Testis (tissue), 3 donors: Measurements from ENCODE around the gene AGAP1. TPM values are rescaled to one million over a fixed set of nuclear protein-coding genes. Genes with fewer than 3 reads are reported as not detected.

Source experiments
- DNase-seq: peaks from one replicate; pipeline ENCODE4 v3.0.0-alpha.2; 2019
- H3K27ac ChIP-seq, 2 donors: fragments of 200-600 bp; sonication (generic); one replicate each; pipeline ENCODE4 v1.5.1; 2019
- H3K27me3 ChIP-seq: fragments of 200-600 bp; sonication (generic); one replicate; pipeline ENCODE4 v1.5.1; 2019
- H3K36me3 ChIP-seq: fragments of 200-600 bp; sonication (generic); one replicate; pipeline ENCODE4 v1.5.1; 2017; ENCODE audit warnings: low read depth; ENCODE audit errors: missing control alignments
- H3K4me1 ChIP-seq: fragments of 200-600 bp; sonication (generic); one replicate; pipeline ENCODE4 v1.5.1; 2019
- H3K4me3 ChIP-seq, 2 donors: fragments of 200-600 bp; sonication (generic); one replicate each; pipeline ENCODE4 v1.5.1; 2017 to 2019
- H3K9me3 ChIP-seq: fragments of 200-600 bp; sonication (generic); one replicate; pipeline ENCODE4 v1.5.1; 2017
- POLR2A ChIP-seq: fragments of 450-650 bp; IDR thresholded peaks from one replicate; pipeline ENCODE4 v1.6.1; 2017; ENCODE audit warnings: antibody characterized with exemption, mild to moderate bottlenecking, moderate library complexity
- WGBS, 2 donors: methylation state at CpG; one replicate each; pipeline ENCODE4 v1.1.5; 2018; 5-methylcytosine and 5-hydroxymethylcytosine counted together
- intact Hi-C: fragments of 100-400 bp; cut with DNase I; formaldehyde crosslinking; loops from one replicate; pipeline ENCODE4 v1.15.1; 2023; ENCODE audit warnings: low total_unique reads
- polyA plus RNA-seq: library from polyadenylated mRNA; stranded (reverse); fragments of 350-450 nt; fragmentation: Illumina TruSeq; extraction: RNeasy Lipid Tissue Mini Kit (QIAGEN cat#74804); gene quantifications from one replicate; pipeline ENCODE4 v1.2.3, GENCODE V29; 2014; ENCODE audit warnings: low read depth, low replicate concordance; ENCODE audit not compliant: insufficient read depth
- total RNA-seq, 2 donors: library from RNA; depleted of rRNA; stranded (reverse); fragments of >200 nt; gene quantifications; one replicate each; pipeline ENCODE4 v1.2.3, GENCODE V29; 2016
- TF ChIP-seq, protein P1 (sequence below), 3 experiments: fragments of 450-650 bp in 2 of 3; fragments of 200-600 bp in 1 of 3; sonication (generic) in 1 of 3; IDR thresholded peaks; one replicate each; pipeline ENCODE4 v1.5.1; 2016 to 2019; ENCODE audit warnings: antibody characterized with exemption in 3 of 3, mild to moderate bottlenecking in 2 of 3, moderate library complexity in 1 of 3

Gene AGAP1
- total and polyA plus RNA-seq, 3 donors from 2014 or later: 21.4 to 45.5 (median 40.7) TPM

DNA sequence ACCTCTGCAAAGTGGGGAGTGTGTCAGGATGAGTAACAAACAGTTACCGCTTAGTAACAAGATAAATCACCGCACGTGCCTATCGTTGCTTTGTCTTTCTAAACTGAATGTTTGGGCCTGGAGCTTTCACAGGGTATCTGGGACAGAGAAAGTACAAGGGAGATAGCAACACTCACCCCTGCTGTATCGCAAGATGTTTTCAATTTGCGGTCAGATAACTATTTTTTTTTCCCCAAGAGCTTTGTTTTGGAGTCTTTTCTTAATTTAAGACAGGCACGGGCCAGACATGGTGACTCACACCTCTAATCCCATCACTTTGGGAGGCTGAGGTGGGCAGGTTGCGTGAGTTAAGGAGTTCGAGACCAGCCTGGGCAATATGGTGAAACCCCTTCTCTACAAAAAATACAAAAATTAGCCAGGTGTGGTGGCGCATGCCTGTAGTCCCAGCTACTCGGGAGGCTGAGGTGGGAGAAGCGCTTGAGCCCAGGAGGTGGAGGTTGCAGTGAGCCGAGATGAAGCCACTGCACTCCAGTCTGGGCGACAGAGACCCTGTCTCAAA, 527.7 kb downstream of the AGAP1 start:
- Histone ChIP-seq H3K27me3 (no peaks in the 10 kb centered on the region), H3K27ac (no peak overlapping the region), H3K4me3 (no peak overlapping the region), H3K36me3 (no peaks in the 10 kb centered on the region), H3K4me1 (no peaks in the 10 kb centered on the region), H3K9me3 (no peaks in the 10 kb centered on the region)
- WGBS, 2 donors: 96 to 98% methylated on average over 14 of the region's 14 CpGs
- intact Hi-C loops: no loop called here
- DNase-seq: no peak
- TF ChIP-seq, protein P1, sequence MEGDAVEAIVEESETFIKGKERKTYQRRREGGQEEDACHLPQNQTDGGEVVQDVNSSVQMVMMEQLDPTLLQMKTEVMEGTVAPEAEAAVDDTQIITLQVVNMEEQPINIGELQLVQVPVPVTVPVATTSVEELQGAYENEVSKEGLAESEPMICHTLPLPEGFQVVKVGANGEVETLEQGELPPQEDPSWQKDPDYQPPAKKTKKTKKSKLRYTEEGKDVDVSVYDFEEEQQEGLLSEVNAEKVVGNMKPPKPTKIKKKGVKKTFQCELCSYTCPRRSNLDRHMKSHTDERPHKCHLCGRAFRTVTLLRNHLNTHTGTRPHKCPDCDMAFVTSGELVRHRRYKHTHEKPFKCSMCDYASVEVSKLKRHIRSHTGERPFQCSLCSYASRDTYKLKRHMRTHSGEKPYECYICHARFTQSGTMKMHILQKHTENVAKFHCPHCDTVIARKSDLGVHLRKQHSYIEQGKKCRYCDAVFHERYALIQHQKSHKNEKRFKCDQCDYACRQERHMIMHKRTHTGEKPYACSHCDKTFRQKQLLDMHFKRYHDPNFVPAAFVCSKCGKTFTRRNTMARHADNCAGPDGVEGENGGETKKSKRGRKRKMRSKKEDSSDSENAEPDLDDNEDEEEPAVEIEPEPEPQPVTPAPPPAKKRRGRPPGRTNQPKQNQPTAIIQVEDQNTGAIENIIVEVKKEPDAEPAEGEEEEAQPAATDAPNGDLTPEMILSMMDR (IDR thresholded peaks at IDR 0.05): no peak
- TF ChIP-seq POLR2A: no peak

DNA sequence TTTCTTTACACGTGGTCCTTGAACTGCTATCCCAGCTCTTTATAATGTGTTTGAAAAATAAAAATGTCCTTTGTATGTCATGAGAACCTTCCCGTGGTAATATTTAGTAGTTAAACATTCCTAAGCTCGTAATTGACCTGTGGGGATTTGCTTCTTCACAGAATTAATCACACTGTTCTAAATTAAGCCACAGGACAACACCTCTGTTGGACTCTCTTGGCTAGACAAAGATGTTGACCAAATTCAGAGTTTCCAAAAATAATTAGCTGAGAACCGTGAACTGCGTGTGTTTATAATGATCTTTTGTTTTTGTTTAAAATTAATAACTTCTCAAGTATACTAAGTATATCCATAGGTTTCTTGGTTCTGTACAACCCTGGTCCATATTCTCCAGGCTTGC, 528.3 kb downstream of the AGAP1 start:
- no peak for DNase-seq
- Histone ChIP-seq H3K4me1 (no peaks in the 10 kb centered on the region), H3K9me3 (no peaks in the 10 kb centered on the region), H3K27ac (no peak overlapping the region), H3K4me3 (no peak overlapping the region), H3K27me3 (no peaks in the 10 kb centered on the region), H3K36me3 (no peaks in the 10 kb centered on the region)
- 64 to 86% methylated on average over 5 of the region's 5 CpGs for WGBS, 2 donors
- intact Hi-C loops: no loop called here
- TF ChIP-seq POLR2A: no peak
- TF ChIP-seq, protein P1 (IDR thresholded peaks at IDR 0.05): no peak

DNA sequence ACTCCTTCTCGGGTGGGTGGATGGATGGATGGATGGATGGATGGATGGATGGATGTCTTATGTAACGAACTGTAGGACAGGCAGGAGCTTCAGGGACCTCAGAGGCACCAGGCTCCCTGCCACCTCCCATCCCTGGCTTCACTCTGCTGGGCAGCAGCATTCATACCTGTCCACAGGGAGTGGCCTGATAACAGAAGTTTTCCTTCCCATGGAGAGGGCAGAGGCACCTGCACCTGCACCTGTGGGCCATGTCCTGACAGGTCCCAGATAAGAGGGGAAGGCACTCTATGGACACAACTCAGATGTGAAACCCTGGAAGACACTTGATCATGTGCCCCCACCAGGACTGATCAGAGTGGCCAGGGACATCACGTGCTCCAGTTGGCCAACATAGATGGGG, 532.0 kb downstream of the AGAP1 start:
- WGBS, 2 donors: 57 to 89% methylated on average over 1 to 3 of the region's 3 CpGs
- TF ChIP-seq, protein P1 (IDR thresholded peaks at IDR 0.05): no peak
- no peak for TF ChIP-seq POLR2A
- H3K36me3 ChIP-seq: no peaks in the 10 kb centered on the region
- DNase-seq: no peak
- no peaks in the 10 kb centered on the region for H3K9me3 ChIP-seq
- H3K27ac ChIP-seq: no peak overlapping the region
- H3K4me1 ChIP-seq: no peaks in the 10 kb centered on the region
- no peak overlapping the region for H3K4me3 ChIP-seq
- no peaks in the 10 kb centered on the region for H3K27me3 ChIP-seq
- intact Hi-C loops: no loop called here

DNA sequence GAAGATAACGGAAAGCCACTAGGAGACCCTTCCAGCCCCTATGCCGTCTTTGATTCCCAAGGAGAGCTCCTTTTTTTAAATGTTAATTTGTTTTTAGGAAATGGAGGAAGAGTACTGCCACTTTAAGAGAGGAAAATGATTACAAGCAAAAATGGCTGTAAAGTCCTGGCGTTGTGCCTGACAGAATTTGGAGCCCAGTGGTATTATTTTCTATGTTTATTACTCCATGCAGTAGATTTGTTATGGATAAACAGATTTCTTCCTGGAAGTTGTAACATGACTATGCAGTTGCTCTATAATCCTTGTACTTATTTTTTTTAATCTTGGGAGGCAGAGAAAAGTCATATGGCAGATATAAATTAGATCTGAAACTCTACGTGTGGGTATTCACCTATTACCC, 533.0 kb downstream of the AGAP1 start:
- no peaks in the 10 kb centered on the region for H3K36me3 ChIP-seq
- no peak overlapping the region for H3K4me3 ChIP-seq
- TF ChIP-seq, protein P1 (IDR thresholded peaks at IDR 0.05): no peak
- no peak for TF ChIP-seq POLR2A
- no peaks in the 10 kb centered on the region for H3K9me3 ChIP-seq
- no peaks in the 10 kb centered on the region for H3K4me1 ChIP-seq
- no peaks in the 10 kb centered on the region for H3K27me3 ChIP-seq
- DNase-seq: no peak
- intact Hi-C loops: no loop called here
- no peak overlapping the region for H3K27ac ChIP-seq
- WGBS, 2 donors: 83 to 85% methylated on average over 4 of the region's 4 CpGs

DNA sequence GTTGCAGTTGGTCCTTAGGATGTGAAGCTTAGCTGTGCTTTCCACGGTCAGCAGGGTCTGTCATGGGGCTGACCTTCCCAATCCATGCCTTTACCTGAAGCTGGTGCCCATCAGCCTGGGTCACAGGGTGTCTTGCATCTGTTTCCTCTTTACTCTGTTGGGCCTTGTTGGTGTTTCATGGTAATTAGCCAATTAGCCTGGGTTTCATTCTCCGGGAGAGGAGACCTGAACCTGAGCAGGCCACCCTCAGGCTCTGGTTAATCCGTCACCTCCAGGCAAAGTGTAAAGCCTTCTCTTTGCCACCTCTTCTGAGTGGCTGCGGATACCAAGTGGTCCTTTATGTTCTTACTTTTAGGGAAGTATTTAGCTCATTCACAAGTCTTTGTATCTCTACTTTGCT, 534.2 kb downstream of the AGAP1 start:
- intact Hi-C loops: no loop called here
- no peak for DNase-seq
- Histone ChIP-seq H3K9me3 (no peaks in the 10 kb centered on the region), H3K27me3 (no peaks in the 10 kb centered on the region), H3K4me1 (no peaks in the 10 kb centered on the region), H3K27ac (no peak overlapping the region), H3K36me3 (no peaks in the 10 kb centered on the region), H3K4me3 (no peak overlapping the region)
- 91 to 94% methylated on average over 4 of the region's 4 CpGs for WGBS, 2 donors
- TF ChIP-seq, protein P1 (IDR thresholded peaks at IDR 0.05): no peak
- no peak for TF ChIP-seq POLR2A
